HepG2 (cell line): Measurements from ENCODE around the gene CUL7. TPM values are rescaled to one million over a fixed set of nuclear protein-coding genes. Genes with fewer than 3 reads are reported as not detected.
A peak's percentile ranks its signal among the peaks of the same experiment; 100 is the strongest.

ENCODE experiments used
- ATF1 ChIP-seq: IDR thresholded peaks from 2 replicates; pipeline ENCODE4 v1.6.1; 2016; ENCODE audit warnings: mild to moderate bottlenecking, control low read depth
- NKX3-1 ChIP-seq: sonication (generic); formaldehyde crosslinking; IDR thresholded peaks from 2 replicates; pipeline ENCODE4 v1.5.0; 2020; ENCODE audit warnings: missing genetic modification reagents
- YEATS4 ChIP-seq: sonication (generic); formaldehyde crosslinking; IDR thresholded peaks from 2 replicates; pipeline ENCODE4 v1.4.0; 2020; ENCODE audit warnings: missing genetic modification reagents, borderline replicate concordance
- polyA plus RNA-seq, 8 experiments: library from polyadenylated mRNA; depleted of rRNA in 3 of 8; stranded (reverse) in 7 of 8; unstranded in 1 of 8; fragments of >200 nt; fragmentation: Illumina TruSeq in 4 of 8; extraction: Trizol in 4 of 8; gene quantifications; 2 replicates each; pipeline versions ENCODE4 v1.2.1 to v1.2.3, GENCODE V29; 2011 to 2016; ENCODE audit warnings: low read depth in 4 of 8, missing spikeins in 1 of 8, mixed read lengths in 1 of 8; ENCODE audit not compliant: insufficient read depth in 1 of 8
- total RNA-seq, 5 experiments: library from RNA; depleted of rRNA; stranded (reverse); fragments of >200 nt; fragmentation: Illumina TruSeq; extraction: Trizol; gene quantifications; 2 replicates each; pipeline ENCODE4 v1.2.3, GENCODE V29; 2016; ENCODE audit warnings: low read depth in 1 of 5
- TF ChIP-seq, protein P1 (sequence below): sonication (generic); formaldehyde crosslinking; IDR thresholded peaks from 2 replicates; pipeline ENCODE4 v1.4.0; 2020; ENCODE audit warnings: missing genetic modification reagents, mild to moderate bottlenecking, borderline replicate concordance
- TF ChIP-seq, protein P2 (sequence below), 2 experiments: sonication (generic) in 1 of 2; formaldehyde crosslinking in 1 of 2; IDR thresholded peaks; 2 replicates each; pipeline versions ENCODE4 v1.5.1 to v1.6.1; 2011 to 2020; ENCODE audit warnings: borderline replicate concordance in 1 of 2, low read depth in 1 of 2, low read length in 1 of 2, mild to moderate bottlenecking in 1 of 2, missing genetic modification reagents in 1 of 2, moderate library complexity in 1 of 2

Gene CUL7
- total and polyA plus RNA-seq, 2 of the 13 experiments (the other 11 are each of a cell fraction or from before 2014, with no cell fraction given), result 32.0 to 60.7 TPM

DNA sequence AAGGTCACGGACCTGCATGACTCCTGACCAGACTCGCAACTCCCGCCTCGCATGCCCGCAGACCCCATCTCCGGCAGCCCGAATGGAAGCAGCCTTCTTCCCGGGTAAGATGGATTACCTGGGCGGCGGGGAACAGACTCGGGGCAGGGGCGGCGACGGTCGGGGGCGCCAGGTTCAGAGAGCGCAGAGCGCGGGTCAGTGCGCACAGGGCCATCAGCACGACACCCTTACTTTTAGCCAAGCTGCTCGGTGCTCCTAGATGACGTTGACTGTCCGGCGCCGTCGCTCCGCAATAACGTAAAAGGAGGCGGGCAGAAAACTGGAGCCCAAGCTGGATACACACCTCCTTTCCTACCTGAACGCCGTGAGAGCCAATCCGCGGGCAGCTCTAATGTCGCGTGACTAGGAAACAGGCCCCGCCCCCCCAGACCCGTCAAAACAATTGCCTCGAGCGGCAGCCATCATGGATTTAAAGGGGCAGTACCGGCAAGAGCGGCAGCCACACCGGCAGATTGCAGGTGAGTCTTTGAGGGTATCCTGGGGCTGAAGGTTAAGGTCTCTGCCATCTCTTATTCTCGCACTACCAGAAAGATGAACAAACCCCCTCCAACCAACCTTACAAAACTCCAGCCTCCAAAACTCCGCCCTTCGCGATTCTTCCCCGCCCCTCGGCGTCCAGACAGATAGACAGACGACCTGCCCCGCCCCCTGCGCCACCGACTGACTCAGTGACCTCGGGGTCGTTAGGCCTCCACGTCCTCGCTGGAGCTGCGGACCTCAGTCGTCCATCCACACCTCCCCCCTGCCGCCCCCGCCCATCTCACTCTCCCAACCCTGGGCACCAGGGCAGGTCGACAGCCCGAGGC, 5.8 kb upstream of the CUL7 start, which contains the start of the genes KLC4 and MRPL2 (continued):
- TF ChIP-seq, protein P1, sequence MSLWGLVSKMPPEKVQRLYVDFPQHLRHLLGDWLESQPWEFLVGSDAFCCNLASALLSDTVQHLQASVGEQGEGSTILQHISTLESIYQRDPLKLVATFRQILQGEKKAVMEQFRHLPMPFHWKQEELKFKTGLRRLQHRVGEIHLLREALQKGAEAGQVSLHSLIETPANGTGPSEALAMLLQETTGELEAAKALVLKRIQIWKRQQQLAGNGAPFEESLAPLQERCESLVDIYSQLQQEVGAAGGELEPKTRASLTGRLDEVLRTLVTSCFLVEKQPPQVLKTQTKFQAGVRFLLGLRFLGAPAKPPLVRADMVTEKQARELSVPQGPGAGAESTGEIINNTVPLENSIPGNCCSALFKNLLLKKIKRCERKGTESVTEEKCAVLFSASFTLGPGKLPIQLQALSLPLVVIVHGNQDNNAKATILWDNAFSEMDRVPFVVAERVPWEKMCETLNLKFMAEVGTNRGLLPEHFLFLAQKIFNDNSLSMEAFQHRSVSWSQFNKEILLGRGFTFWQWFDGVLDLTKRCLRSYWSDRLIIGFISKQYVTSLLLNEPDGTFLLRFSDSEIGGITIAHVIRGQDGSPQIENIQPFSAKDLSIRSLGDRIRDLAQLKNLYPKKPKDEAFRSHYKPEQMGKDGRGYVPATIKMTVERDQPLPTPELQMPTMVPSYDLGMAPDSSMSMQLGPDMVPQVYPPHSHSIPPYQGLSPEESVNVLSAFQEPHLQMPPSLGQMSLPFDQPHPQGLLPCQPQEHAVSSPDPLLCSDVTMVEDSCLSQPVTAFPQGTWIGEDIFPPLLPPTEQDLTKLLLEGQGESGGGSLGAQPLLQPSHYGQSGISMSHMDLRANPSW, result no peak
- TF ChIP-seq ATF1 (CRISPR knock-in tag), result peak; percentile 100
- TF ChIP-seq, protein P2, sequence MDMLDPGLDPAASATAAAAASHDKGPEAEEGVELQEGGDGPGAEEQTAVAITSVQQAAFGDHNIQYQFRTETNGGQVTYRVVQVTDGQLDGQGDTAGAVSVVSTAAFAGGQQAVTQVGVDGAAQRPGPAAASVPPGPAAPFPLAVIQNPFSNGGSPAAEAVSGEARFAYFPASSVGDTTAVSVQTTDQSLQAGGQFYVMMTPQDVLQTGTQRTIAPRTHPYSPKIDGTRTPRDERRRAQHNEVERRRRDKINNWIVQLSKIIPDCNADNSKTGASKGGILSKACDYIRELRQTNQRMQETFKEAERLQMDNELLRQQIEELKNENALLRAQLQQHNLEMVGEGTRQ (IDR thresholded peaks at IDR 0.05; ENCODE audit: low read depth, low read length), result peak; percentile 52
- TF ChIP-seq, protein P2 (CRISPR knock-in tag; IDR thresholded peaks at IDR 0.05; ENCODE audit: borderline replicate concordance), result peak; percentile 79; the same call in 1 of the 2 replicates
- peak; percentile 59; the same call in 1 of the 2 replicates for TF ChIP-seq NKX3-1 (CRISPR knock-in tag)
- peak; percentile 34; the same call in 1 of the 2 replicates for TF ChIP-seq YEATS4 (CRISPR knock-in tag)
- TF ChIP-seq, all 625 proteins: peak for 260
